Measurements from ENCODE around the gene ELFN1.

Gene ELFN1

DNA sequence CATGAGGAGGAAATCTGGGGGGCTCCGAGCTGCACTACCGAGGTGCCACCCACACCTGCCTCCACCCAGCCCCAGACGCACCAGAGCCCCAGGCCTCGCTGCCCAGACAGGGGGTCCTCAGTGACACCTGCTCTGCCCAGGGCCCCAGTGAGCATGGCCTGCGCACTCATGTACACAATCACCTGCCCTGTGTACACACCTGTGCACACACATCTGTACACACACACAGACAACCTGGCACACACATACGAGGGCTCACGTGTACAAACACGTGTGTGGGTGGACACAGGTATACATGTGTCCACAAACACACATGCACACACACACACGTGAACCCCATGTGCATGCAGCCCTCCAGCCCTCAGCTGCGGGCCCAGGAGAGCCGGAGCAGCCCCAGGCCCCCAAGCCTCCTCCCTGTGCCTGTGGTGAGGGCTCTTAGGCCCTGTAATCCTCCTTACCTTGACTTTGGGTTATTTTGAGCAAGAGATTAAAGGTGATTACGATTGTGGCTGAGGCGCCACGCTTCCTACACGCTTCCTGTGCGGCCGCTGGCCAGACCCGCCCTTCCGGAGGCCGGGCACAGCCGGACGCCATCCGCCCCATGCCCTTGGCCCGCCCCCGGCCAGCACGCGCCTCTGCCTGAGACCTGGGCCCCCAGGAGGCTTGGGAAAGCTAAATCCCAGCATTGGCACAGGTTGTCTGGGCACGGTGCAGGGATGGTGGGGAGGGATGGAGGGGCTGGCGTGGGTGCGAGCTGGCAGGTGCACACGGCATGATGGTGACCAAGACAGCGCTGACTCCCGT, 71.9 kb downstream of the ELFN1 start:
- DNase-seq (ENCODE audit: low read depth in 2 of 2), result no peak

DNA sequence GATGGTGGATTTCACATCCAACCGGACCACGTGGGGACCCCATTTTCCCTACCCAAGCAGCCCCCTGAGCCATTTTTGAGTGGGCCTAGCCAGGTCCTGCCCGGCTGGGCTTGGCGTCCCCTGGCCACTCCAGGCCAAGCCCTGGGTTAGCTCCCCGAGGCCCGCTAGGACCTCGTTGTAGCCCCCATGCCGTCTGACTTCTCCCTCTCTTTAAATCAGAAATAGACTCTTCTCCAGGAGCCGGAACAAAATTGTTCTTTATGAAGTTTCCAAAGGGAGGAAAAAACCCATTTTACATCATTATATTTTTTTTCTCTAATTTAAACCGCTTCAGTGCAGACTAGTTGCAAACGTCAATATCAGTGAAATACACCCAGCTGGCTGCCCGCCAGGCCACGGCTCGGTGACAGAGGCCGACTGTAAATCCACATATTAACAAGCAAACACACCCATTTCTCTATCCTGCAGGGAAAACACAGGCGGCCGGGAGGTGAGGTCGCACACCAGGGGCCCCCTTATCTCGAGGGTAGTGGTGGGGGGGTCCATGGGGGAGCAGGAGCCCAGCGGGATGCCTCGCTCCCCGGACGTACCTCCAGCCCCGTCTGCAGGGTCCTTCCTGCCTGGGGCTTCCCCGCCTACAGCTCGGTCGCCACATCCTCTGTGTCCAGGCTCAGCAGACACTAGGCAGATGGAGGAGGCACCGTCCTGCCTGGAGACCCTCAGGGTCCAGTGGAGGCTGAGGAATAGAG, 72.7 kb downstream of the ELFN1 start:
- DNase-seq (ENCODE audit: low read depth in 2 of 2), result no peak

DNA sequence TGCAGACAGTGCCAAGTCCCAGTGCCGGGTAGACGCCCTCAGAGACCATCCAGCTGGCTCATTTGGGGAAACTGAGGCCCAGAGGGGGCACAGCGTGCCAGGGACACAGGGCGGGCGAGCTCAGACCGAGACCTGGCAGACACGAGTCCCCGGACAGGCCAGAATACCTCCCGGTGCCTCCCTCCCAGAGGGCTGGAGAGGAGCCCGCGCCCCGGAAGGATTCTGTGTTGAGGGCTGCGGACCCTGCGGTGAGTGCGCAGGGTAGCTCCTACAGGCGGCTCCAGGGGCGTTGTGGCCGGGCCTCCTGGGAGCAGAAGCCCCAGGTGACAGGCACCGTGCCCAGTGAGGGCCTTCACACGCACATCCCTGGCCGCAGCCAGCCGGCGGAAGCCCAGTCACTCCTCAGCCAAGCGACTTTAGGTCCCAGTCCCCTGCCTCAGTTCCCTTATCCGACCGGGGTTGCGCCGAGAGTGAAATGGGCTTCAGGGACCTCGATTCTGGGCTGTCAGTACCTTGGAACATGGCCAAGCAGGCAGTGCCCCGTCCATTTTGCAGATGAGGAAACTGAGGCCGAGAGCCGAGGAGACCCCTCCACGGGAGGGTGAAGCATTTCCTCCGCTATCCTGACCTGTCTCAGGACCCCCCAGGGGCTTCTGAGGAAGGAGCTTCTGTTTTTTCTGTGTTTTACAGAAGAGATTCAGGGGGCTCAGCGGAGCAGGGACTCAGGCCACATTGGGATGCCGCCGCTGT, 73.6 kb downstream of the ELFN1 start:
- no peak for DNase-seq (ENCODE audit: low read depth in 2 of 2)

DNA sequence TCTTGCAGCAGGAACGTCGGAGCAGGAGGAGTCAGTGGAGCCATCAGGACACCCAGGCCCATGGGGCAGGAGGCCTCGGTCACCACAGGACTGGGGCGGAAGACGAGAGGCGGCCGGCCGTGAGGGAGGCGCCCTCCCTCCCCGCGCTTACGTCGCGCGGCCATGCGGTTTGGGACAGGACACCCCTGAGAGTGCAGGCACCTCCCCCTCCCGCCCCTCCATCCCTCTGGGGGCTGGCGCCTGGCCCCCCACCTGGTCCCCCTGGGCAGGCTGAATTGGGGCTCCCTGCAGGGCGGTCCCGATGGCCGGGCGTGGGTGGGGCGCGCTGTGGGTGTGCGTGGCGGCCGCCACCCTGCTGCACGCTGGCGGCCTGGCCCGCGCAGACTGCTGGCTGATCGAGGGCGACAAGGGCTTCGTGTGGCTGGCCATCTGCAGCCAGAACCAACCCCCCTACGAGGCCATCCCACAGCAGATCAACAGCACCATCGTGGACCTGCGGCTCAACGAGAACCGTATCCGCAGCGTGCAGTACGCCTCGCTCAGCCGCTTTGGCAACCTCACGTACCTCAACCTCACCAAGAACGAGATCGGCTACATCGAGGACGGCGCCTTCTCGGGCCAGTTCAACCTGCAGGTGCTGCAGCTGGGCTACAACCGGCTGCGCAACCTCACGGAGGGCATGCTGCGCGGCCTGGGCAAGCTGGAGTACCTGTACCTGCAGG, 74.4 kb downstream of the ELFN1 start:
- no peak for DNase-seq (ENCODE audit: low read depth in 2 of 2)

DNA sequence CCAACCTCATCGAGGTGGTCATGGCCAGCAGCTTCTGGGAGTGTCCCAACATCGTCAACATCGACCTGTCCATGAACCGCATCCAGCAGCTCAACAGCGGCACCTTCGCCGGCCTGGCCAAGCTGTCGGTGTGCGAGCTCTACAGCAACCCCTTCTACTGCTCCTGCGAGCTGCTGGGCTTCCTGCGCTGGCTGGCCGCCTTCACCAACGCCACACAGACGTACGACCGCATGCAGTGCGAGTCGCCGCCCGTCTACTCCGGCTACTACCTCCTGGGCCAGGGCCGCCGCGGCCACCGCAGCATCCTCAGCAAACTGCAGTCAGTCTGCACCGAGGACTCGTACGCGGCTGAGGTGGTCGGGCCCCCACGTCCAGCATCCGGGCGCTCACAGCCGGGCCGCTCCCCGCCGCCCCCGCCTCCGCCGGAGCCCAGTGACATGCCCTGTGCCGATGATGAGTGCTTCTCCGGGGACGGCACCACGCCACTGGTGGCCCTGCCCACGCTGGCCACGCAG, 75.0 kb downstream of the ELFN1 start:
- no peak for DNase-seq (ENCODE audit: low read depth in 2 of 2)

DNA sequence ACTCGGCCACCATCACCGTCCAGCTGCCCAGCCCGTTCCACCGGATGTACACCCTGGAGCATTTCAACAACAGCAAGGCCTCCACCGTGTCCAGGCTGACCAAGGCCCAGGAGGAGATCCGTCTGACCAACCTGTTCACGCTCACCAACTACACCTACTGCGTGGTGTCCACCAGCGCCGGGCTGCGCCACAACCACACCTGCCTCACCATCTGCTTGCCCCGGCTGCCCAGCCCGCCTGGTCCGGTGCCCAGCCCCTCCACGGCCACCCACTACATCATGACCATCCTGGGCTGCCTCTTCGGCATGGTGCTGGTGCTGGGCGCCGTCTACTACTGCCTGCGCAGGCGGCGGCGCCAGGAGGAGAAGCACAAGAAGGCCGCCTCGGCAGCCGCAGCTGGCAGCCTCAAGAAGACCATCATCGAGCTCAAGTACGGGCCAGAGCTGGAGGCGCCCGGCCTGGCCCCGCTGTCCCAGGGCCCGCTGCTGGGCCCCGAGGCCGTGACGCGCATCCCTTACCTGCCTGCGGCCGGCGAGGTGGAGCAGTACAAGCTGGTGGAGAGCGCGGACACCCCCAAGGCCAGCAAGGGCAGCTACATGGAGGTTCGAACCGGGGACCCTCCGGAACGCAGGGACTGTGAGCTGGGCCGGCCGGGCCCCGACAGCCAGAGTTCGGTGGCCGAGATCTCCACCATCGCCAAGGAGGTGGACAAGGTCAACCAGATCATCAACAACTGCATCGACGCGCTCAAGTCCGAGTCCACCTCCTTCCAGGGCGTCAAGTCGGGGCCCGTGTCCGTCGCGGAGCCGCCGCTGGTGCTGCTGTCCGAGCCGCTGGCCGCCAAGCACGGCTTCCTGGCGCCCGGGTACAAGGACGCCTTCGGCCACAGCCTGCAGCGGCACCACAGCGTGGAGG, 75.8 kb downstream of the ELFN1 start:
- DNase-seq (ENCODE audit: low read depth in 2 of 2), result no peak

DNA sequence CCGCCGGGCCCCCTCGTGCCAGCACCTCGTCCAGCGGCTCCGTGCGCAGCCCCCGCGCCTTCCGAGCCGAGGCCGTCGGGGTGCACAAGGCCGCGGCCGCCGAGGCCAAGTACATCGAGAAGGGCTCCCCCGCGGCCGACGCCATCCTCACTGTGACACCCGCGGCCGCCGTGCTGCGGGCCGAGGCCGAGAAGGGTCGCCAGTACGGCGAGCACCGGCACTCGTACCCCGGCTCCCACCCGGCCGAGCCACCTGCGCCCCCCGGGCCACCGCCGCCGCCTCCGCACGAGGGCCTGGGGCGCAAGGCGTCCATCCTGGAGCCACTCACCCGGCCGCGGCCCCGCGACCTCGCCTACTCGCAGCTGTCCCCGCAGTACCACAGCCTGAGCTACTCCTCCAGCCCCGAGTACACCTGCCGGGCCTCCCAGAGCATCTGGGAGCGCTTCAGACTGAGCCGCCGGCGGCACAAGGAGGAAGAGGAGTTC, 76.5 kb downstream of the ELFN1 start:
- no peak for DNase-seq (ENCODE audit: low read depth in 2 of 2)

DNA sequence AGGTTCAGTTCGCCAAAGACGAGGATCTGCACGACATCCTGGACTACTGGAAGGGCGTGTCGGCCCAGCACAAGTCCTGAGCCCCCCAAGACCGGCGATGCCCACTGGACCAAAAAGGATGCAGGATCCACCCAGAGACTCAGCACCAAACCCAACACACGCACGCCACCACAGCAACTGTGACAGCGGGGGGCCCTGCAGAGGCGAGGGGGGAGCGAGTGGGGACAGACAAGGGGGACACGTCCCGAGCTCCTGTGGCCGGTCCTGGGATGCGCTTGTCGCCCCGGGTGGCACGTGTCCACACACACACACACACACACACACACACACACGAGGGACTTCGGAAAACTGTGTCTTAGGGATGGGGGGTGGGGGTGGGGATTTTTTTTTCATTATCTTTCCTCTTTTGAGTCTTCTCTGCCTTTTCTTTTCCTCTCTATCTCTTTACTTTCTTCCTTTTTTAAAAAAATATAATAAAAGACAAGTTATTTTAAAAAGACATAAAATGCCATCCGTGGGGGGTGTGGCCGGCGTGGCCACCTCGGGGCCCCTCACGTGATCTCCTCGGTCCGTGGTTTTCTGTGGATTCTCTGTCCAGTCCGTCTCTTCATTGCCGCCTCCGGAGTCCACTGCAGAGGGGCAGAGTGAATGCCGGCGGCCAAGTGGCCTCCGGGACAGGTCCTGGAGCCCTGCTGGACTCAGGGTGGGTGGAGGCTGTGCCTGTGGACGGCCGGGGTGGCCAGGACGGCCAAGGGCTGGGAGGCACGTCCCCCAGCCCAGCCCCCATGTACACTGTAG, 77.1 kb downstream of the ELFN1 start:
- no peak for DNase-seq (ENCODE audit: low read depth in 2 of 2)

DNA sequence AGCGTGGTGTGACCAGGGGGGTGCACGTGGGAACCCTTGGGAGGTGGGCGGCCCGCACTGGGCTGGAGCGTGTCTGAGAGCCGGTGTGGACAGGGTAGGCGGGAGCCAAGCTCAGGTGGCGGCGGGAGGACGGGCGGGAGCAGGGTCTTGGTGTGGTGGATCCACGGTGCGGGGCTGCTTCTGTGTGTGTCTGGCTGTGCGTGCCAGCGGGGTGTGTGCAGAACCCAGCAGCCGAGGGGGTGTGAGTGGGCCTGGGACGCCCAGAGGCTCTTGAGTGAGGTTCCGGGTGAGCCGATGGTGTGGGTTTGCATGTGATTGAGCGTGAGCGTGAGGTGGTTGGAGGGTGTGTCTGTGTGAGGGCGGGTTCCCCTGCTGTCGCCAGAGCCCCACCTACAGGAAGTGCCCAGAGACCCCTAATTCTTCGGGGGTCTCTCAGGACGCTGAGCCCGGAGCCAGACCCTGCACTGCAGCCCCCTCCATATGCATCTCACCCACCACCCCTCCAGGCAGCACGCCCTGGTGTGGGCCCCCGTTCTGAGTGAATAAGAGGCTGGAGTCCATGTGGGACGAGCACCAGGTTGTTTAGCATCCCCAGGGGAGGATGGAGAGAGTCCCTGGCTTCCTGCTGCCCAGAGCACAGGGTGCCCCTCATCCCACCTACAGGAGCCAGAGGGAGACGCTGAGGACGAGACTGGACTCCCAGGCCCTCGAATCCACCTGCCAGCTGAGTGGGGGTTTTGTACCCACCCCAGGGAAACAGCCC, 78.2 kb downstream of the ELFN1 start:
- no peak for DNase-seq (ENCODE audit: low read depth in 2 of 2)

DNA sequence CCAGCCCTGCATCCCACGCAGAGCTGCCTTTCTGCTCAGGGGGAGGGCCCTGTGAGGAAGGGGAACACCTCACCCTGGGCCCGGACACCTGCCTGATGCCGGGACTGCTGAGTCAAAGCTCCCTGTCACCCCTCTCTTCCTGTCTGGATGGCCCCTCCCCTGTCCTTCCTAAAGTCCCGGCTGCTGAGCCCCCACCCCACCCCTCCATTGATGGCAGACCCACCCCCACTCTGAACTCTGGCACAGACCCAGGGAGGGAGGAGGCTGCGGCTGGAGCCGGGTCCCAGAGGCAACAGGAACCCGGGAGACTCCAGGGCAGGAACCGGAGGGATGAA, 78.7 kb downstream of the ELFN1 start:
- DNase-seq (ENCODE audit: low read depth in 2 of 2), result no peak

DNA sequence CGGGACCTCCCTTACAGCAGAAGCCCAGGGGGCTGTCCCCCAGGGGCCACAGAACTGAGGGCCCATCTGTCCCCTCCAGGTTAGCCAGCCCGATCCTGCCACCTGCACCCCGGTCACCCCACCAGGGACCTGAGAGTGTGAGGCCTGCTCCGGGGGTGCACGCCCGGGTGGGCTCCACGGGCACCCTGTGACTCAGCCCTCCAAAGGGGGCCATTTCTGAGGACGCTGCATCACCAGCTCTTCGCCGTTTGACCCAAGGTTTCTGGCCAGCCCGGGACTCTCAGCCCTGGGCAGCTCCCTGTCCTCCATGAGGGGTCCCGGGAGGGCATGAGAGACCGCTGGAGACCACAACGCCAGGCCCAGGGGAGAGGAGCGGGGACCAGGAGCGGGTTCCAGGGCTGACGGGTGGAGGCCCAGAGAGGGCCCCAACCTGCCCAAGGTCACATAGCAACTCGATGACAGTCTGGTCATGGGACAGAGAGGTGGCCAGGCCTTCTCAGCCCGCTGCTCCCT, 79.3 kb downstream of the ELFN1 start:
- no peak for DNase-seq (ENCODE audit: low read depth in 2 of 2)

DNA sequence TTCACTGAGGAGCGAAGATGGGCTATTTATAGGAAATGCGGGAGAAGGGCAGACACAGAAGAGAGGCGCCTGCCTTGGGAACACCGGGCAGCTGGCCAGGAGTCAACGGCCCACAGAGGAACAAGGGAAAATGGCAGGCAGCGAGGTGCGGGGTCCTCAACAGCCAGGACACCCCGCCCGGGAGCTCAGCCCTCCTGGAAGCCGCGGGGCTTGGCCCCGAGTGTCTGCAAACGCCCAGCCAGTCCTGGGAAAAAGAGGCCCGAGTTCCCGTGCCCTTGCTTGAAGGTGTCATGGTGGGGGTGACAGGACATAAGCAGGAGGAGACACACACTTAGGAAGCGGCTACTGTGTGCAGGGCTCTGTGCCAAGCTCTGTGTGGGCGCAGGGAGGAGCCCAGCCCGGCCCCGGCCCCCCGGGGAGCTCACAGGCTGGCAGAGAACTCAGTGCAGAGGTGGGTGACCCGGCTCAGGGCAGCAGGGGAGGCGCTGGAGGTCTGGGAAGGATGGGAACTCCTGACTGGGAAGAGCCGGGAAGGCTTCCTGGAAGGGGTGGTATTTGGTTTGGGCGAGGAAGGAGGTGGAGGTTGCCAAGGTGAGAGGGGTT, 79.9 kb downstream of the ELFN1 start:
- no peak for DNase-seq (ENCODE audit: low read depth in 2 of 2)

DNA sequence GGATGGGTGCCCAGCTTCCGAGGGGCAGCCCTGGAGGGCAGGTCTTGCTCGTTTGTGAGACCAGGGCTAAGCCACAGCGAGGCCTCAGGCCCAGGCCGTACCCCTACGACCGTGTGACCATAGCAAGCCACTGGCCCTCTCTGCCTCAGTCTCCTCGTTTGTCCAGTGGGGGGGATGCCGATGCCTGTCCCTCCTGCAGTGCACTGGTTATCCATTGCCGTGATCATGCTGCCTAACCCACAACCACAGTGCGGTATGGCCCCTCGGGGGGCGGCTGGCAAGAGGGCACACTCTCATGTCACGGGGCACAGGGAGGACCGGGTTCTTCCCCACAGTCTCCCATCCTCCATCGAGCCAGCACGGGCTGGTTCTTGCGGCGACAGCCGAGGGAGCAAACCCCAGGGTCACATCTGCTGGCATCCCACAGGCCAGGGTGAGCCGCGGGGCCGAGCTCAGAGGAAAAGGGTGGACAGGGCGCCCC, 80.5 kb downstream of the ELFN1 start:
- no peak for DNase-seq (ENCODE audit: low read depth in 2 of 2)

DNA sequence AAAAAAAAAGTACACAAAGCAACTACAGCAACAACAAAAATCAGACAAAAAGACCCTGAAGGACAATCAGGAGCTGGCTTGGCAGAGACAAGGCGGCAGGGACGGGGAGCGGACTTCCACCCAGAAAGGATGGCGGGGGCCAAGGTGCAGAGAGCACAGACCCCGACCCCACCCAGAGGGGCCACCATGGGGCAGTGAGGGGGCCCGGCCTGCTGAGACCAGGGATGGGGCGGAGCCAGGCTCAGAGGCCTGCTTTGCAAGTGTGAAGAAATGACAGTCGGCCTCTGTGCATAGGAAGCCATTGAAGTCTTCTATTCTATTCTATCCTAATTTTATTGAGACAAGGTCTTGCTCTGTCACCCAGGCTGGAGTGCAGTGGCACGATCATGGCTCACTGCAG, 82.0 kb downstream of the ELFN1 start:
- DNase-seq (ENCODE audit: low read depth in 2 of 2), result no peak

DNA sequence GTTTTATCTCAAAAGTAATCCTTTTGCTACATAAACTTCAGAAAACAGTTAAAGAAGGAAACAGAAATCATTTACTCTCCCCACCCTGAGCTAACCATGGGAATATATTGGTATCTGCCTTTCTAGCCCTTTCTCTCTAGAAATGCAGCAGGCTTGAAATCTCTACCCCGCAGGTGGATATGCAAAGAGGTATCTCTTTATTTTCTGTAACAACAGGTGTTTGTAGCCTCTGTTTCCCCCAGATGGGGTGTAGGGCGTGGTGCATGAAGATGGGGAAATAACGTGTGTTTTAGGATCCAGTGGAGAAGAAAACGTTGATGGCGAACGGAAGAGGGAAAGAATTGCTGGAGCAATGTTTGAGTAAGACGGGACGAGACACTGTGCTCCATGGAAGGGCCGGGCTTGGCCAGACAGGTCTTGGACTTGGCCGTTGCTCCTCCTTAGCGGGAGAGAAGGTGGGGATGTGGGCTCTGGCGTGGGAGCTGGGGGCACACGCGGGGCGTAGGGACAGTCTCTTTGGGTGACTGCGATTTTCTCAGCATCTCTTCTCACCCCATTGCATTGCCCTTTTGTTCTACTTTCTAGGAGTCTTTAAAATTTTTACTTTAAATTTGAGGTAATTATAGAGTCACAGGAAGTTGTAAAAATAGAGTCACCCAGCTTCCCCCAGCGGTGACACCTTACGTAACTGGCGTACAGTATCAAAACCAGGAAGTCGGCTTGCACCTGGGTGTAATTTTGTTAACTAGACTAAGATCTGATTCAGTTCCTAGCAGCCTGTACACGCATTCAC, 82.9 kb downstream of the ELFN1 start:
- no peak for DNase-seq (ENCODE audit: low read depth in 2 of 2)

DNA sequence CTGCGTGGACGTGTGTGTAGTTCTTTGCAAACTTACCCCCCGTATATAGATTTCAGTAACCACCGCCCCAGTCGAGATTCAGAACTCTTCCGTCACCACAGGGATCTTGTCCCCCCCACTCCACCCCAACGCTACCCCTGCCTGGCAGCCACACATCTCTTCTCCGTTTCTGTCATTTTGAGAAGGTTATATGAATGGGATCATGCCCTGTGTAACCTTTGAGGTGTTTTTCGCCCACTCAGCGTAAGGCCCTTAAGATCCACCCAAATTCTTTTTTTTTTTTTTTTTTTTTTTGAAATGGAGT, 83.4 kb downstream of the ELFN1 start:
- DNase-seq (ENCODE audit: low read depth in 2 of 2), result no peak

DNA sequence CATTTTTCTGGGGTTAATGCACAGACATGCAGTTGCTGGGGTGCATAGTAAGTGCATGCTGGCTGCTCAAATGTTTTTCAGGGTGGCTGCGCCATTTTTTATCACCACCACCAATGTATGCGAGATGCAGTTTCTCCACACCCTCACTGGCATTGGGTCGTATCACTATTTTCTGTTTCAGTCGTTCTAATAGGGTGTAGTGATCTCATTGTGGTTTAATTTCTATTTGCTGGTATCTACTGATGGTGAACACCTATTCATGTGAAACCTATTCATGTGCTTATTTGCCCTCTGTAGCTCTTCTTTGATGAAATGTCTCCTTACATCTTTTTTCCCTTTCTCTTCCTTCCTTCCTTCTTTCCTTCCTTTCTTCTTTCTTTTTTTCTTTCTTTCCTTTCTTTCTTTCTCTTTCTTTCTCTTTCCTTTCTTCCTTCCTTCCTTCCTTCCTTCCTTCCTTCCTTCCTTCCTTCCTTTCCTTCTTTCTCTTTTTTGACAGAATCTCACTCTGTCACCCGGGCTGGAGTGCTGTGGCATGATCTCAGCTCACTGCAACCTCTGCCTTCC, 84.3 kb downstream of the ELFN1 start:
- no peak for DNase-seq (ENCODE audit: low read depth in 2 of 2)
